ENCODE results near the gene HSPG2.

The HSPG2 gene

DNA sequence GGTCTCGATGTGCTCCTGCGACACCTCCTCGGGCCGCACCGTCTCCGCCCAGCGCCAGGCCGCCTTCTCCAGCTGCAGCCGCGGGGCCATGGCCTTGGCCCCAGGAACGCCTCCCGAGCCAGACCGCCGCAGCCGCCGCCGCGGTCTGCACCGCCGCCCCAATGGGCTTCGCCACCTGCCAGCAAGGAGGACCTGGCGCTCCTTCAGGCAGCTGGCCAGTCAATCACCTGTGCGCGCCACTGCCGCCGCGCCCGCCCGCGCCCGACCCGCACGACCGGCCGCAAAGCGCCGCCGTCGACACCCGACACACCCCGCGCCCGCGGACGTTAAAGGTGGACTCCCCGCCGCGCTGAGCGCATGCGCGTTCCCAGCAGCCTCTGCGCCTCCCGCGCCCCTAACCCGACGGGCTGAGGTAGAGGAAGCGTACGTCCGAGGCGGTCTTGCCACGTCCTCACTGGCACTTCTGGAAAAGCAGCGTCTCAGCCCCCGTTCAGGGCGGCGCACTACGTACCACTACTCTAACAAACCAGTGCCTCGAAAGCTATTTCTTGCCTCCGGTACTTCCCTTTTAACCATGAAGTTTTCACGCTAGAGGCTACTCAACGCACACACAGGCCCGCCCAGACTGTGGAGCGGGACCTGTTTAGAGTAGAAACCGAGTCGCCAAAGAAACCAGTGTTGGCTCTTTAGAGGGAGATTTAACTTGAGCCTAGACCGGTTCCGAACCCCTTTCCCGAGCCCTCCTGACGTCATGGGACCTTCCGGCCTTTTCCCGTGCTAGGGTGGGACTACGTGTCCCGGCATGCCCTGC is 154.0 kb downstream of the HSPG2 start, which contains the start of gene USP48:
USP48 (minus strand) TSS at position 282 of the 811 bp plus-strand sequence; CDS start at position 90, 192 bp downstream.
- peak within 1 kb of the TSS; percentile 89 for H3K4ac ChIP-seq (ENCODE audit: low read depth, low read length)
- peak within 1 kb of the TSS; percentile 97 for H2BK5ac ChIP-seq (ENCODE audit: low read depth, low read length, poor library complexity)
- H4K12ac ChIP-seq (ENCODE audit: low read depth, low read length), result peak within 1 kb of the TSS; percentile 91
- H2BK120ac ChIP-seq (ENCODE audit: insufficient read depth, low read length, poor library complexity), result peak within 1 kb of the TSS; percentile 97
- H3K9me3 ChIP-seq (ENCODE audit: insufficient read depth, low read depth, low read length), result no peaks in the 10 kb centered on the region
- no peaks in the 10 kb centered on the region for H3K27me3 ChIP-seq (ENCODE audit: insufficient read depth, low read length)
- H3K23ac ChIP-seq (ENCODE audit: low read length), result no peak within 1 kb of the TSS
- no peak within 1 kb of the TSS for H2BK12ac ChIP-seq (ENCODE audit: low read length)
- H3K36me3 ChIP-seq (ENCODE audit: control insufficient read depth in 1 of 2, insufficient read depth in 2 of 2, low read length in 2 of 2), result no peaks in the 10 kb centered on the region
- H3K79me1 ChIP-seq (ENCODE audit: low read length), result peaks cover 13% of the 10 kb centered on the region
- peak; percentile 96 to 98 for DNase-seq
- peak within 1 kb of the TSS; percentile 84 for H2AK5ac ChIP-seq (ENCODE audit: low read length)
- H3K4me1 ChIP-seq (ENCODE audit: control insufficient read depth in 1 of 2, insufficient read depth in 2 of 2, low read length in 2 of 2), result peaks cover 3 to 4% of the 10 kb centered on the region in 2 experiments
- peak within 1 kb of the TSS; percentile 85 for H3K4me2 ChIP-seq (ENCODE audit: low read length)
- peak within 1 kb of the TSS; percentile 99 for H4K91ac ChIP-seq (ENCODE audit: low read depth, low read length)
- peak within 1 kb of the TSS; percentile 98 for H3K27ac ChIP-seq (ENCODE audit: low read depth, low read length)
- peak within 1 kb of the TSS; percentile 96 for H3K9ac ChIP-seq (ENCODE audit: low read length)
- H3K79me2 ChIP-seq (ENCODE audit: control insufficient read depth, insufficient read depth, low read length, poor library complexity), result peaks cover 19% of the 10 kb centered on the region
- H3K14ac ChIP-seq (ENCODE audit: low read length), result peak within 1 kb of the TSS; percentile 97
- H3K18ac ChIP-seq (ENCODE audit: low read length), result peak within 1 kb of the TSS; percentile 86
- peak within 1 kb of the TSS; percentile 81 for H2AFZ ChIP-seq (ENCODE audit: insufficient read depth, low read length, poor library complexity)
- peak within 1 kb of the TSS; percentile 93 for H3K4me3 ChIP-seq (ENCODE audit: low read depth, low read length)
- peak within 1 kb of the TSS; percentile 99 for H4K8ac ChIP-seq (ENCODE audit: low read depth, low read length)
- no CpG with 5 or more reads among the region's 82 CpGs for WGBS (ENCODE audit: extremely low coverage, insufficient coverage, insufficient read length)

DNA sequence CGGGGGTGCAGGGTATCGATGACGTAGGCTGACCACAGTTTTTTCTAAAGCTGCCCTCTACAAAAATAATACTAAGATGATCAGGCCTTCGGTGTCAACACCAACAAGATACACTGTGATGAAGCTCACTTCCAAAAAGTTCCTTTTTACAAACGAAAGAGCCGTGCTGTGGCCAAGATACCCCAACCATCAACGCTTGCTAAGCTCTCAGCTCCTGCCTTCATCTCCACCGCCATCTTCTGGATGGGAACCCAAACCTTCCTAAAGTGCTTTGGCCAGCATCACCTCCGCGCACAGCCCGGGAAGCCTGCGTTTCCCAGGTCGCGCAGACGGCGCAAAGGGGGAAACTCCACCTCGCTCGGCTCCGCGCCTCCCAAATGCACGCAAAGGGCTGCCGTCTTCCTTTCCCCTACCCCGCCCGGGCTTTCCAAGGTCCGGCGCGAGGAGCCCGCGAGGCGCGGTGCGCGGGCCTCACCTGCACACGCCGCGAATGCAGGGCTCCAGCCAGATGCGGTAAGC is 154.7 kb downstream of the HSPG2 start:
- Histone ChIP-seq H3K36me3 (ENCODE audit: control insufficient read depth in 1 of 2, insufficient read depth in 2 of 2, low read length in 2 of 2) (no peaks in the 10 kb centered on the region), H2BK5ac (ENCODE audit: low read depth, low read length, poor library complexity) (peak overlapping the region; percentile 68), H3K9me3 (ENCODE audit: insufficient read depth, low read depth, low read length) (no peaks in the 10 kb centered on the region), H4K12ac (ENCODE audit: low read depth, low read length) (peak overlapping the region; percentile 62), H3K27ac (ENCODE audit: low read depth, low read length) (peak overlapping the region; percentile 79), H3K14ac (ENCODE audit: low read length) (peak overlapping the region; percentile 55), H3K4me3 (ENCODE audit: low read depth, low read length) (peak overlapping the region; percentile 93), H4K91ac (ENCODE audit: low read depth, low read length) (peak overlapping the region; percentile 57), H3K4me2 (ENCODE audit: low read length) (peak overlapping the region; percentile 85), H4K8ac (ENCODE audit: low read depth, low read length) (peak overlapping the region; percentile 99), H3K23ac (ENCODE audit: low read length) (no peak overlapping the region), H3K4me1 (ENCODE audit: control insufficient read depth in 1 of 2, insufficient read depth in 2 of 2, low read length in 2 of 2) (peaks cover 3 to 4% of the 10 kb centered on the region in 2 experiments), H2BK120ac (ENCODE audit: insufficient read depth, low read length, poor library complexity) (no peak overlapping the region), H3K18ac (ENCODE audit: low read length) (peak overlapping the region; percentile 38), H3K27me3 (ENCODE audit: insufficient read depth, low read length) (no peaks in the 10 kb centered on the region), H2BK12ac (ENCODE audit: low read length) (no peak overlapping the region), H3K79me2 (ENCODE audit: control insufficient read depth, insufficient read depth, low read length, poor library complexity) (peaks cover 20% of the 10 kb centered on the region), H3K9ac (ENCODE audit: low read length) (peak overlapping the region; percentile 90), H2AK5ac (ENCODE audit: low read length) (peak overlapping the region; percentile 8), H3K79me1 (ENCODE audit: low read length) (peaks cover 13% of the 10 kb centered on the region), H3K4ac (ENCODE audit: low read depth, low read length) (peak overlapping the region; percentile 59), H2AFZ (ENCODE audit: insufficient read depth, low read length, poor library complexity) (peak overlapping the region; percentile 81)
- DNase-seq, result peak in 1 of 2 donors; percentile 67
- WGBS (ENCODE audit: extremely low coverage, insufficient coverage, insufficient read length), result no CpG with 5 or more reads among the region's 37 CpGs

DNA sequence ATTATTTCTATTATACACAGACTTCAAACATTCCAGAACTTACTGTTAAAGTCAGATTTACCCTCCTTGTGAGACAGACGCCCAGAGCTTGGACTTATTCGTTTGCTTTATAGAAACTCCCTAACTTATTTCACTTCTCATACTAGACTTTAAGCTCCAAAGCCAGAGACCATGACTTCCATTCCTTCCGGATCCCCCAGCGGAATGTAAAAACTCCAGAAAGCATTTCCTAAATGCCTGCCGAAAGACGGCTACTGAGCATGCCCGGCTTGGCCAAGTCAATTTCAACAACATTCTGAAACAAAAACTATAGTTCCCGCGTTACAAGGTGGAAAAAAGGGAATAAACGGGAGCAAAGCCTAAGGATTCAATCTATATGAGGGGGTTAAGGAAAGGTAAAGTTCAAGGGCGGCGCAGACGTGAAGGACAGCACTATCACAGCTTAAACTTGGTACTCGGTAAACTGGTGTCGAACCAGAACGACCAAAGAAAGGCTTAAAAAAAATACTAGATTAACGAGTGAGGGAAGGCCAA is 155.2 kb downstream of the HSPG2 start:
- H3K23ac ChIP-seq (ENCODE audit: low read length), result no peak overlapping the region

DNA sequence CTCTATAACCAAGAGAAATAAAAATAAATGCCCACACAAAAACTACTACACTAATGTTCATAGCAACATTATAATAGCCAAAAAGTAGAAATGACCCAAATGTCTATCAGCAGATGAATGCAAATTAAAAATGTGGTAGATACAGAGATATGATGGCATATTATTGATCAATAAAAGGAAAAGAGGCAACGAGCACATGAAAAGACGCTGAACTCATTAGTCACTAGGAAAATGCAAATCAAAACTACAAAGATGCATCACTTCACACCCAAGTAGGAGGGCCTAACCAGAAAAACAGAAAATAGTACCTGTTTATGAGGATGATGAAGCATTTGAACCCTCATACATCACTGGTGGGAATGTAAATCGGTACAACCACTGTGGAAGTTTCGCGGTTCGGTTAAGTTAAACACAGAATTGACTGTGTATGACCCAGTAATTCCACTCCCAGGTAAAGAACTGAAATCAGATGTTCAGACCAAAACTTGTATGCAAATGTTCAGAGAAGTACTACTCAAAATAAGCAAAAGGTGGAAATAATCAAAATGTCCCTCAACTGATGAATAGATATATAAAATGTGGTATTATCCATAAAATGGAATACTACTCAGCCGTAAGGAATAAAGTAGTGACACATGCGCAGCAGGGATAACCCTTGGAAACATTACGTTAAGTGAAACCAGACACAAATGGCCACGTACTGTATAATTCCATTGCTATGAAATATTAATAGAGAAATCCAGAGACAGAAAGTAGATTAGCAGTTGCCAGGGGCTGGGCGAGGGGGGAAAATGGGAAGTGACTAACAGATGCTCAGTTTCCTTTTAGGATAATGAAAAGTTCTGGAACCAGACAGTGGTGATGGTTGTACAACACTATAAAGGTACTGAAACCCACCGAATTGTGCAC is 157.2 kb downstream of the HSPG2 start:
- Histone ChIP-seq H3K79me1 (ENCODE audit: low read length) (peaks cover 13% of the 10 kb centered on the region), H3K36me3 (ENCODE audit: control insufficient read depth in 1 of 2, insufficient read depth in 2 of 2, low read length in 2 of 2) (no peaks in the 10 kb centered on the region), H3K18ac (ENCODE audit: low read length) (no peak overlapping the region), H2BK120ac (ENCODE audit: insufficient read depth, low read length, poor library complexity) (no peak overlapping the region), H3K14ac (ENCODE audit: low read length) (no peak overlapping the region), H2BK5ac (ENCODE audit: low read depth, low read length, poor library complexity) (no peak overlapping the region), H4K12ac (ENCODE audit: low read depth, low read length) (no peak overlapping the region), H2AK5ac (ENCODE audit: low read length) (no peak overlapping the region), H2AFZ (ENCODE audit: insufficient read depth, low read length, poor library complexity) (no peak overlapping the region), H3K4me1 (ENCODE audit: control insufficient read depth in 1 of 2, insufficient read depth in 2 of 2, low read length in 2 of 2) (peaks cover 3 to 4% of the 10 kb centered on the region in 2 experiments), H3K27me3 (ENCODE audit: insufficient read depth, low read length) (no peaks in the 10 kb centered on the region), H3K9ac (ENCODE audit: low read length) (no peak overlapping the region), H3K9me3 (ENCODE audit: insufficient read depth, low read depth, low read length) (no peaks in the 10 kb centered on the region), H4K8ac (ENCODE audit: low read depth, low read length) (no peak overlapping the region), H3K23ac (ENCODE audit: low read length) (no peak overlapping the region), H3K4me3 (ENCODE audit: low read depth, low read length) (no peak overlapping the region), H3K79me2 (ENCODE audit: control insufficient read depth, insufficient read depth, low read length, poor library complexity) (peaks cover 28% of the 10 kb centered on the region), H4K91ac (ENCODE audit: low read depth, low read length) (no peak overlapping the region), H3K4me2 (ENCODE audit: low read length) (no peak overlapping the region), H3K4ac (ENCODE audit: low read depth, low read length) (peak overlapping the region; percentile 90), H2BK12ac (ENCODE audit: low read length) (no peak overlapping the region), H3K27ac (ENCODE audit: low read depth, low read length) (no peak overlapping the region)
- WGBS (ENCODE audit: extremely low coverage, insufficient coverage, insufficient read length), result no CpG with 5 or more reads among the region's 12 CpGs
- no peak for DNase-seq

More for the DNA sequence above, 155.2 kb downstream of the HSPG2 start:
- no CpG with 5 or more reads among the region's 17 CpGs for WGBS (ENCODE audit: extremely low coverage, insufficient coverage, insufficient read length)
- Histone ChIP-seq H3K79me2 (ENCODE audit: control insufficient read depth, insufficient read depth, low read length, poor library complexity) (peaks cover 25% of the 10 kb centered on the region), H4K8ac (ENCODE audit: low read depth, low read length) (peak overlapping the region; percentile 99), H2AFZ (ENCODE audit: insufficient read depth, low read length, poor library complexity) (peak overlapping the region; percentile 57), H2BK5ac (ENCODE audit: low read depth, low read length, poor library complexity) (peak overlapping the region; percentile 68), H3K4me2 (ENCODE audit: low read length) (peak overlapping the region; percentile 85), H3K14ac (ENCODE audit: low read length) (peak overlapping the region; percentile 55), H4K12ac (ENCODE audit: low read depth, low read length) (no peak overlapping the region), H2BK120ac (ENCODE audit: insufficient read depth, low read length, poor library complexity) (no peak overlapping the region), H3K9ac (ENCODE audit: low read length) (peak overlapping the region; percentile 90), H3K27ac (ENCODE audit: low read depth, low read length) (peak overlapping the region; percentile 79), H2AK5ac (ENCODE audit: low read length) (no peak overlapping the region), H3K79me1 (ENCODE audit: low read length) (peaks cover 13% of the 10 kb centered on the region), H3K4me1 (ENCODE audit: control insufficient read depth in 1 of 2, insufficient read depth in 2 of 2, low read length in 2 of 2) (peaks cover 3 to 4% of the 10 kb centered on the region in 2 experiments), H2BK12ac (ENCODE audit: low read length) (no peak overlapping the region), H3K4me3 (ENCODE audit: low read depth, low read length) (peak overlapping the region; percentile 93), H3K4ac (ENCODE audit: low read depth, low read length) (peak overlapping the region; percentile 59), H3K27me3 (ENCODE audit: insufficient read depth, low read length) (no peaks in the 10 kb centered on the region), H3K9me3 (ENCODE audit: insufficient read depth, low read depth, low read length) (no peaks in the 10 kb centered on the region), H3K36me3 (ENCODE audit: control insufficient read depth in 1 of 2, insufficient read depth in 2 of 2, low read length in 2 of 2) (no peaks in the 10 kb centered on the region), H3K18ac (ENCODE audit: low read length) (peak overlapping the region; percentile 25), H4K91ac (ENCODE audit: low read depth, low read length) (peak overlapping the region; percentile 26)
- peak; percentile 34 to 78 for DNase-seq

All from trophoblast cell (in vitro differentiated cells and primary cell).